ENCODE data around the gene ERICH6.

ERICH6 gene

GRCh38 chr3:150727653-150728502, 24.2 kb upstream of the ERICH6 start:
- H3K4me3 ChIP-seq (ENCODE audit: severe bottlenecking) = no peak overlapping the region
- no peak overlapping the region for H3K27ac ChIP-seq (ENCODE audit: poor library complexity, severe bottlenecking)
- TF ChIP-seq CTCF (IDR thresholded peaks at IDR 0.05; ENCODE audit: poor library complexity, severe bottlenecking) = no peak
- no peaks in the 10 kb centered on the region for H3K27me3 ChIP-seq (ENCODE audit: insufficient read depth, poor library complexity, severe bottlenecking)
- ATAC-seq (ENCODE audit: low read depth) (peak; percentile 65), DNase-seq (ENCODE audit: low spot score) (no peak)
- H3K36me3 ChIP-seq (ENCODE audit: low read depth) = no peaks in the 10 kb centered on the region
- no peaks in the 10 kb centered on the region for H3K9me3 ChIP-seq (ENCODE audit: severe bottlenecking)
- H3K4me1 ChIP-seq (ENCODE audit: insufficient read depth, poor library complexity, severe bottlenecking) = peaks cover 14% of the 10 kb centered on the region

GRCh38 chr3:150725548-150725947, 21.8 kb upstream of the ERICH6 start:
- Histone ChIP-seq H3K4me1 (ENCODE audit: insufficient read depth, poor library complexity, severe bottlenecking) (peaks cover 14% of the 10 kb centered on the region), H3K36me3 (ENCODE audit: low read depth) (no peaks in the 10 kb centered on the region), H3K4me3 (ENCODE audit: severe bottlenecking) (no peak overlapping the region), H3K9me3 (ENCODE audit: severe bottlenecking) (no peaks in the 10 kb centered on the region), H3K27me3 (ENCODE audit: insufficient read depth, poor library complexity, severe bottlenecking) (no peaks in the 10 kb centered on the region), H3K27ac (ENCODE audit: poor library complexity, severe bottlenecking) (no peak overlapping the region)
- TF ChIP-seq CTCF (IDR thresholded peaks at IDR 0.05; ENCODE audit: poor library complexity, severe bottlenecking) = peak; percentile 25
- ATAC-seq (ENCODE audit: low read depth) (peak; percentile 79), DNase-seq (ENCODE audit: low spot score) (no peak)

- Histone ChIP-seq H3K27ac (ENCODE audit: poor library complexity, severe bottlenecking) (no peak overlapping the region), H3K27me3 (ENCODE audit: insufficient read depth, poor library complexity, severe bottlenecking) (no peaks in the 10 kb centered on the region), H3K4me3 (ENCODE audit: severe bottlenecking) (no peak overlapping the region), H3K9me3 (ENCODE audit: severe bottlenecking) (no peaks in the 10 kb centered on the region), H3K4me1 (ENCODE audit: insufficient read depth, poor library complexity, severe bottlenecking) (peaks cover 14% of the 10 kb centered on the region), H3K36me3 (ENCODE audit: low read depth) (no peaks in the 10 kb centered on the region)
- ATAC-seq (ENCODE audit: low read depth) (no peak), DNase-seq (ENCODE audit: low spot score) (no peak)
- TF ChIP-seq CTCF (IDR thresholded peaks at IDR 0.05; ENCODE audit: poor library complexity, severe bottlenecking) = no peak
Observed at GRCh38 chr3:150723946-150724345, 20.2 kb upstream of the ERICH6 start.

GRCh38 chr3:150722267-150722666, 18.5 kb upstream of the ERICH6 start:
- Histone ChIP-seq H3K27me3 (ENCODE audit: insufficient read depth, poor library complexity, severe bottlenecking) (no peaks in the 10 kb centered on the region), H3K9me3 (ENCODE audit: severe bottlenecking) (no peaks in the 10 kb centered on the region), H3K4me1 (ENCODE audit: insufficient read depth, poor library complexity, severe bottlenecking) (peaks cover 9% of the 10 kb centered on the region), H3K4me3 (ENCODE audit: severe bottlenecking) (no peak overlapping the region), H3K27ac (ENCODE audit: poor library complexity, severe bottlenecking) (no peak overlapping the region), H3K36me3 (ENCODE audit: low read depth) (no peaks in the 10 kb centered on the region)
- ATAC-seq (ENCODE audit: low read depth) (no peak), DNase-seq (ENCODE audit: low spot score) (no peak)
- no peak for TF ChIP-seq CTCF (IDR thresholded peaks at IDR 0.05; ENCODE audit: poor library complexity, severe bottlenecking)

Measured in RWPE2 (cell line).